Endodermal cell (in vitro differentiated cells): ENCODE data around the gene FILIP1L. TPM values are rescaled to one million over a fixed set of nuclear protein-coding genes. Genes with fewer than 3 reads are reported as not detected.

Source experiments
- DNase-seq: peaks from one replicate; pipeline ENCODE4 v3.0.0-alpha.2; 2017
- H3K27ac ChIP-seq: 2 replicates; pipeline ENCODE4 v1.5.1; 2013; ENCODE audit warnings: mild to moderate bottlenecking, low read depth, low read length, moderate library complexity
- H3K27me3 ChIP-seq: 2 replicates; pipeline ENCODE4 v1.6.1; 2013; ENCODE audit warnings: mild to moderate bottlenecking, low read length, moderate library complexity; ENCODE audit not compliant: insufficient read depth, control insufficient read depth, poor library complexity, severe bottlenecking
- H3K36me3 ChIP-seq: 2 replicates; pipeline ENCODE4 v1.7.0; 2013; ENCODE audit warnings: mild to moderate bottlenecking, low read length, moderate library complexity; ENCODE audit not compliant: control insufficient read depth, insufficient read depth
- H3K4me1 ChIP-seq: one replicate; pipeline ENCODE4 v1.7.0; 2013; ENCODE audit warnings: low read length; ENCODE audit not compliant: control insufficient read depth, insufficient read depth
- H3K4me3 ChIP-seq: 2 replicates; pipeline ENCODE4 v1.5.1; 2013; ENCODE audit warnings: mild to moderate bottlenecking, low read length, moderate library complexity
- H3K9ac ChIP-seq: 2 replicates; pipeline ENCODE4 v1.6.1; 2013; ENCODE audit warnings: mild to moderate bottlenecking, low read length, moderate library complexity; ENCODE audit not compliant: poor library complexity, severe bottlenecking; ENCODE audit errors: extremely low read depth
- H3K9me3 ChIP-seq: 2 replicates; pipeline ENCODE4 v1.6.1; 2013; ENCODE audit warnings: mild to moderate bottlenecking, low read length, moderate library complexity; ENCODE audit not compliant: control insufficient read depth
- H3K27ac Mint-ChIP-seq: 2 replicates; pipeline ENCODE4 v1.8.0; 2020; ENCODE audit warnings: mixed read lengths
- H3K27me3 Mint-ChIP-seq: 2 replicates; pipeline ENCODE4 v1.8.0; 2021; ENCODE audit warnings: mild to moderate bottlenecking, mixed read lengths; ENCODE audit not compliant: insufficient read depth
- H3K36me3 Mint-ChIP-seq: 2 replicates; pipeline ENCODE4 v1.8.0; 2020; ENCODE audit warnings: low read depth, mixed read lengths
- H3K4me1 Mint-ChIP-seq: 2 replicates; pipeline ENCODE4 v1.8.0; 2020; ENCODE audit warnings: mixed read lengths
- H3K4me3 Mint-ChIP-seq: 2 replicates; pipeline ENCODE4 v1.8.0; 2020; ENCODE audit warnings: mild to moderate bottlenecking, moderate library complexity, mixed read lengths
- H3K9me3 Mint-ChIP-seq: 2 replicates; pipeline ENCODE4 v1.8.0; 2020; ENCODE audit warnings: mild to moderate bottlenecking, mixed read lengths
- CTCF ChIP-seq: fragments of 200-600 bp; sonication (generic); conservative IDR thresholded peaks from 2 replicates; pipeline ENCODE4 v1.5.0; 2021; ENCODE audit warnings: antibody characterized with exemption, mild to moderate bottlenecking
- WGBS, 2 experiments: methylation state at CpG; one replicate each; pipeline versions ENCODE4 v1.1.5 to v1.1.7; 2013; ENCODE audit warnings: missing lambda C conversion rate in 2 of 2, mixed read lengths in 1 of 2; ENCODE audit not compliant: insufficient coverage in 1 of 2, insufficient read length in 1 of 2; 5-methylcytosine and 5-hydroxymethylcytosine counted together
- total RNA-seq, 2 donors: library from RNA; stranded (reverse); fragmentation: NEBNext Ultra II Directional in 1 of 2; extraction: Animal tissue kit (Norgen Biotek cat#: 25700) in 1 of 2; gene quantifications; 2 replicates in 1 of 2; 3 replicates in 1 of 2; pipeline ENCODE4 v1.2.1, GENCODE V29; 2021

The FILIP1L gene
- total RNA-seq, 2 donors from 2014 or later: 0.84 to 2.5 TPM

GRCh38 chr3:99875581-99875928, 238.7 kb downstream of the FILIP1L start:
- H3K9ac ChIP-seq: peak overlapping the region; percentile 82
- H3K9me3 ChIP-seq: no peaks in the 10 kb centered on the region
- 4% methylated on average over 6 of the region's 6 CpGs; no CpG with 5 or more reads in 1 of the 2 experiments for WGBS, 2 experiments
- no peaks in the 10 kb centered on the region for H3K9me3 Mint-ChIP-seq
- H3K4me3 ChIP-seq: peak overlapping the region; percentile 90
- peak overlapping the region; percentile 51 for H3K4me3 Mint-ChIP-seq
- no peaks in the 10 kb centered on the region for H3K36me3 ChIP-seq
- TF ChIP-seq CTCF: no peak
- H3K4me1 Mint-ChIP-seq: peaks cover 29% of the 10 kb centered on the region
- no peak for DNase-seq
- H3K36me3 Mint-ChIP-seq: no peaks in the 10 kb centered on the region
- no peaks in the 10 kb centered on the region for H3K27me3 ChIP-seq
- peaks cover 51% of the 10 kb centered on the region for H3K27me3 Mint-ChIP-seq
- peak overlapping the region; percentile 71 for H3K27ac ChIP-seq
- peaks cover 3% of the 10 kb centered on the region for H3K4me1 ChIP-seq
- peak overlapping the region; percentile 61 for H3K27ac Mint-ChIP-seq

- Mint-ChIP-seq H3K27ac (no peak overlapping the region), H3K4me3 (no peak overlapping the region), H3K4me1 (peaks cover 29% of the 10 kb centered on the region), H3K36me3 (no peaks in the 10 kb centered on the region), H3K27me3 (peaks cover 59% of the 10 kb centered on the region), H3K9me3 (no peaks in the 10 kb centered on the region)
- H3K9me3 ChIP-seq: no peaks in the 10 kb centered on the region
- DNase-seq: no peak
- TF ChIP-seq CTCF: no peak
- WGBS, 2 experiments: 82 to 86% methylated on average over 2 to 3 of the region's 3 CpGs
- no peaks in the 10 kb centered on the region for H3K27me3 ChIP-seq
- H3K36me3 ChIP-seq: no peaks in the 10 kb centered on the region
- peaks cover 3% of the 10 kb centered on the region for H3K4me1 ChIP-seq
- no peak overlapping the region for H3K9ac ChIP-seq
- no peak overlapping the region for H3K4me3 ChIP-seq
- H3K27ac ChIP-seq: no peak overlapping the region
Observed at GRCh38 chr3:99874237-99875002, 239.9 kb downstream of the FILIP1L start.

GRCh38 chr3:99873269-99874102, 240.8 kb downstream of the FILIP1L start:
- Mint-ChIP-seq H3K4me1 (peaks cover 28% of the 10 kb centered on the region), H3K4me3 (no peak overlapping the region), H3K9me3 (no peaks in the 10 kb centered on the region), H3K36me3 (no peaks in the 10 kb centered on the region), H3K27me3 (peaks cover 58% of the 10 kb centered on the region), H3K27ac (no peak overlapping the region)
- Histone ChIP-seq H3K9ac (no peak overlapping the region), H3K4me3 (no peak overlapping the region), H3K9me3 (no peaks in the 10 kb centered on the region), H3K36me3 (no peaks in the 10 kb centered on the region), H3K4me1 (peaks cover 3% of the 10 kb centered on the region), H3K27ac (no peak overlapping the region), H3K27me3 (no peaks in the 10 kb centered on the region)
- 48 to 66% methylated on average over 2 of the region's 2 CpGs for WGBS, 2 experiments
- TF ChIP-seq CTCF: no peak
- no peak for DNase-seq
